T-cell (primary cell): ENCODE data around the gene PLCB4. TPM values are rescaled to one million over a fixed set of nuclear protein-coding genes. Genes with fewer than 3 reads are reported as not detected.

Experiments
- ATAC-seq, 4 experiments: fragments of 200-7000 bp in 3 of 4; fragments of 150-1000 bp in 1 of 4; cut with Tn5 transposase; replicated peaks in 1 of 4; 1 replicate in 3 of 4; 2 replicates in 1 of 4; pipeline ENCODE4 v1.10.0; 2021; ENCODE audit warnings: moderate library complexity in 3 of 4, mild to moderate bottlenecking in 2 of 4, moderate number of reproducible peaks in 1 of 4
- CTCF ChIA-PET, 2 donors: fragments of 300-600 bp; sonication (Branson Sonifier 250); formaldehyde crosslinking; loops; one replicate each; lab custom pipeline; 2022; ENCODE audit warnings: antibody characterized with exemption in 2 of 2; lab: Charles Lee
- POLR2A ChIA-PET, 2 donors: fragments of 300-600 bp; sonication (Branson Sonifier 250); formaldehyde crosslinking; loops; one replicate each; lab custom pipeline; 2022; ENCODE audit warnings: antibody characterized with exemption in 2 of 2; lab: Charles Lee
- DNase-seq, 35 experiments: peaks; one replicate each; pipeline versions ENCODE4 v3.0.0 to v3.0.0-alpha.2; 2013 to 2023
- H3K27ac ChIP-seq: one replicate; pipeline ENCODE4 v1.5.1; 2013; ENCODE audit warnings: low read length
- H3K27me3 ChIP-seq, 2 experiments: replicated peaks in 1 of 2; 1 replicate in 1 of 2; 2 replicates in 1 of 2; pipeline versions ENCODE4 v1.6.1 to v1.7.0; 2013; ENCODE audit warnings: low read length in 1 of 2, mixed read lengths in 1 of 2; ENCODE audit not compliant: control insufficient read depth in 2 of 2, insufficient read depth in 2 of 2; ENCODE audit errors: extremely low read depth in 1 of 2
- H3K36me3 ChIP-seq, 2 donors: 1 replicate in 1 of 2; 2 replicates in 1 of 2; pipeline versions ENCODE4 v1.6.1 to v1.7.0; 2013; ENCODE audit warnings: low read length in 1 of 2; ENCODE audit not compliant: control insufficient read depth in 2 of 2, insufficient read depth in 1 of 2; ENCODE audit errors: extremely low read depth in 1 of 2
- H3K4me1 ChIP-seq, 2 experiments: 1 replicate in 1 of 2; 2 replicates in 1 of 2; pipeline versions ENCODE4 v1.6.1 to v1.7.0; 2013; ENCODE audit warnings: low read length in 2 of 2, mixed read lengths in 1 of 2; ENCODE audit not compliant: insufficient read depth in 2 of 2, control insufficient read depth in 1 of 2; ENCODE audit errors: extremely low read depth in 1 of 2
- H3K4me3 ChIP-seq, 2 donors: 1 replicate in 1 of 2; 2 replicates in 1 of 2; pipeline versions ENCODE4 v1.5.1 to v1.7.0; 2013; ENCODE audit warnings: mild to moderate bottlenecking in 2 of 2, low read length in 1 of 2, moderate library complexity in 1 of 2; ENCODE audit not compliant: control insufficient read depth in 1 of 2; ENCODE audit errors: extremely low read depth in 1 of 2
- H3K9me3 ChIP-seq: 2 replicates; pipeline ENCODE4 v1.7.0; 2013
- H3K27ac Mint-ChIP-seq, 2 donors: one replicate each; pipeline ENCODE4 v1.8.0; 2020 to 2021; ENCODE audit warnings: mild to moderate bottlenecking in 2 of 2, mixed read lengths in 2 of 2
- H3K27me3 Mint-ChIP-seq, 2 donors: one replicate each; pipeline ENCODE4 v1.8.0; 2021 to 2022; ENCODE audit warnings: mixed read lengths in 2 of 2
- H3K36me3 Mint-ChIP-seq: one replicate; pipeline ENCODE4 v1.8.0; 2021; ENCODE audit warnings: mixed read lengths
- H3K4me1 Mint-ChIP-seq, 3 donors: one replicate each; pipeline ENCODE4 v1.8.0; 2020 to 2022; ENCODE audit warnings: mixed read lengths in 3 of 3, mild to moderate bottlenecking in 1 of 3
- H3K4me3 Mint-ChIP-seq, 3 donors: one replicate each; pipeline ENCODE4 v1.8.0; 2020 to 2022; ENCODE audit warnings: mild to moderate bottlenecking in 3 of 3, mixed read lengths in 3 of 3, moderate library complexity in 3 of 3
- H3K9me3 Mint-ChIP-seq, 3 donors: one replicate each; pipeline ENCODE4 v1.8.0; 2020 to 2022; ENCODE audit warnings: mixed read lengths in 3 of 3
- WGBS: methylation state at CpG from one replicate; pipeline ENCODE4 v1.1.5; 2013; ENCODE audit warnings: missing lambda C conversion rate; ENCODE audit not compliant: insufficient coverage; 5-methylcytosine and 5-hydroxymethylcytosine counted together
- total RNA-seq, 35 experiments: library from RNA in 6 of 35; stranded (reverse) in 6 of 35; fragments of 120-200 nt in 1 of 35; gene quantifications; one replicate each; pipeline versions ENCODE4 v1.2.1 to v1.2.4 and lab custom pipeline; 2013 to 2026

The PLCB4 gene
- total RNA-seq, 5 donors from 2014 or later (not counting 1 experiment from before 2014, with no cell fraction given) = 0.06 to 0.07 TPM; not detected in 3

- Mint-ChIP-seq H3K4me3 (no peak overlapping the region), H3K27ac (no peak overlapping the region), H3K4me1 (no peaks in the 10 kb centered on the region), H3K36me3 (no peaks in the 10 kb centered on the region), H3K9me3 (peaks cover 3 to 5% (median 3%) of the 10 kb centered on the region in 3 donors), H3K27me3 (no peaks in the 10 kb centered on the region)
- H3K4me3 ChIP-seq = no peak overlapping the region
- H3K9me3 ChIP-seq = no peaks in the 10 kb centered on the region
- no peaks in the 10 kb centered on the region for H3K27me3 ChIP-seq
- POLR2A ChIA-PET = no interaction called here
- no peaks in the 10 kb centered on the region for H3K4me1 ChIP-seq
- H3K27ac ChIP-seq = no peak overlapping the region
- WGBS = 69% methylated on average over 2 of the region's 3 CpGs
- no peak for DNase-seq
- CTCF ChIA-PET = no interaction called here
- no peak for ATAC-seq
- no peaks in the 10 kb centered on the region for H3K36me3 ChIP-seq
These were observed 48.7 kb downstream of the PLCB4 start for GRCh38 chr20:9117548-9117947.

- Histone ChIP-seq H3K36me3 (no peaks in the 10 kb centered on the region), H3K4me3 (no peak overlapping the region), H3K27me3 (no peaks in the 10 kb centered on the region), H3K4me1 (no peaks in the 10 kb centered on the region), H3K27ac (no peak overlapping the region), H3K9me3 (no peaks in the 10 kb centered on the region)
- Mint-ChIP-seq H3K4me1 (no peaks in the 10 kb centered on the region), H3K36me3 (no peaks in the 10 kb centered on the region), H3K9me3 (peaks cover 3 to 5% (median 3%) of the 10 kb centered on the region in 3 donors), H3K4me3 (no peak overlapping the region), H3K27me3 (no peaks in the 10 kb centered on the region), H3K27ac (no peak overlapping the region)
- ChIA-PET CTCF (interaction anchor here in 1 of 2 donors (1.2 kb wide), 1 partner anchor 27 kb away, joined by 3 read pairs; no protein-coding TSS in a partner anchor), POLR2A (no interaction called here)
- no peak for DNase-seq
- WGBS = 58% methylated on average over 4 of the region's 7 CpGs
- no peak for ATAC-seq
These were observed 50.9 kb downstream of the PLCB4 start for GRCh38 chr20:9119776-9120175.

GRCh38 chr20:9121211-9121610 is 52.3 kb downstream of the PLCB4 start:
- no peak overlapping the region for H3K27ac Mint-ChIP-seq
- Histone ChIP-seq H3K27ac (no peak overlapping the region), H3K4me1 (no peaks in the 10 kb centered on the region), H3K4me3 (no peak overlapping the region), H3K36me3 (no peaks in the 10 kb centered on the region), H3K9me3 (no peaks in the 10 kb centered on the region), H3K27me3 (no peaks in the 10 kb centered on the region)
- DNase-seq = no peak
- ChIA-PET CTCF (interaction anchor here in 1 of 2 donors (1.2 kb wide), 1 partner anchor 28 kb away, joined by 3 read pairs; no protein-coding TSS in a partner anchor), POLR2A (no interaction called here)
- WGBS = no CpG with 5 or more reads among the region's 6 CpGs
- no peak for ATAC-seq
- H3K27me3 Mint-ChIP-seq = no peaks in the 10 kb centered on the region
- no peaks in the 10 kb centered on the region for H3K4me1 Mint-ChIP-seq
- no peaks in the 10 kb centered on the region for H3K36me3 Mint-ChIP-seq
- H3K4me3 Mint-ChIP-seq = no peak overlapping the region
- H3K9me3 Mint-ChIP-seq = peaks cover 3 to 5% (median 3%) of the 10 kb centered on the region in 3 donors

GRCh38 chr20:9122571-9122970 is 53.7 kb downstream of the PLCB4 start:
- ChIA-PET CTCF (interaction anchor here in 1 of 2 donors (0.6 kb wide), 1 partner anchor 365 kb away, joined by 3 read pairs; no protein-coding TSS in a partner anchor), POLR2A (no interaction called here)
- Histone ChIP-seq H3K4me3 (no peak overlapping the region), H3K36me3 (no peaks in the 10 kb centered on the region), H3K27ac (no peak overlapping the region), H3K9me3 (no peaks in the 10 kb centered on the region), H3K4me1 (no peaks in the 10 kb centered on the region), H3K27me3 (no peaks in the 10 kb centered on the region)
- DNase-seq = no peak
- Mint-ChIP-seq H3K4me3 (no peak overlapping the region), H3K9me3 (peaks cover 1 to 3% (median 3%) of the 10 kb centered on the region in 3 donors), H3K36me3 (no peaks in the 10 kb centered on the region), H3K27ac (no peak overlapping the region), H3K4me1 (no peaks in the 10 kb centered on the region), H3K27me3 (no peaks in the 10 kb centered on the region)
- ATAC-seq = no peak
- no CpG with 5 or more reads among the region's 2 CpGs for WGBS

- Histone ChIP-seq H3K4me1 (no peaks in the 10 kb centered on the region), H3K9me3 (no peaks in the 10 kb centered on the region), H3K4me3 (no peak overlapping the region), H3K27ac (no peak overlapping the region), H3K27me3 (no peaks in the 10 kb centered on the region), H3K36me3 (no peaks in the 10 kb centered on the region)
- CTCF ChIA-PET = no interaction called here
- no peaks in the 10 kb centered on the region for H3K36me3 Mint-ChIP-seq
- H3K27me3 Mint-ChIP-seq = no peaks in the 10 kb centered on the region
- ATAC-seq (no peak), DNase-seq (no peak)
- H3K4me1 Mint-ChIP-seq = no peaks in the 10 kb centered on the region
- no peak overlapping the region for H3K4me3 Mint-ChIP-seq
- POLR2A ChIA-PET = no interaction called here
- H3K9me3 Mint-ChIP-seq = peaks cover 7 to 8% (median 7%) of the 10 kb centered on the region in 3 donors
- H3K27ac Mint-ChIP-seq = no peak overlapping the region
These were observed 57.6 kb downstream of the PLCB4 start for GRCh38 chr20:9126527-9126926.

- H3K36me3 ChIP-seq = no peaks in the 10 kb centered on the region
- no peaks in the 10 kb centered on the region for H3K9me3 ChIP-seq
- DNase-seq (no peak), ATAC-seq (no peak)
- ChIA-PET CTCF (no interaction called here), POLR2A (no interaction called here)
- no peaks in the 10 kb centered on the region for H3K27me3 ChIP-seq
- H3K27me3 Mint-ChIP-seq = no peaks in the 10 kb centered on the region
- no peak overlapping the region for H3K4me3 Mint-ChIP-seq
- no peak overlapping the region for H3K4me3 ChIP-seq
- WGBS = 92% methylated on average over 2 of the region's 3 CpGs
- no peaks in the 10 kb centered on the region for H3K4me1 ChIP-seq
- H3K9me3 Mint-ChIP-seq = peaks cover 7 to 8% (median 7%) of the 10 kb centered on the region in 3 donors
- no peak overlapping the region for H3K27ac ChIP-seq
- no peaks in the 10 kb centered on the region for H3K36me3 Mint-ChIP-seq
- H3K4me1 Mint-ChIP-seq = no peaks in the 10 kb centered on the region
- no peak overlapping the region for H3K27ac Mint-ChIP-seq
These were observed 59.7 kb downstream of the PLCB4 start for GRCh38 chr20:9128568-9128967.

- POLR2A ChIA-PET = no interaction called here
- WGBS = no CpG with 5 or more reads among the region's 3 CpGs
These were observed 60.9 kb downstream of the PLCB4 start for GRCh38 chr20:9129756-9130155.

More at GRCh38 chr20:9129756-9130155, 60.9 kb downstream of the PLCB4 start:
- Mint-ChIP-seq H3K4me1 (no peaks in the 10 kb centered on the region), H3K4me3 (no peak overlapping the region), H3K9me3 (peaks cover 7 to 13% (median 7%) of the 10 kb centered on the region in 3 donors), H3K27me3 (no peaks in the 10 kb centered on the region), H3K36me3 (no peaks in the 10 kb centered on the region), H3K27ac (no peak overlapping the region)
- no peaks in the 10 kb centered on the region for H3K9me3 ChIP-seq
- no peaks in the 10 kb centered on the region for H3K36me3 ChIP-seq
- H3K4me1 ChIP-seq = no peaks in the 10 kb centered on the region
- DNase-seq (no peak), ATAC-seq (no peak)
- no peak overlapping the region for H3K27ac ChIP-seq
- H3K4me3 ChIP-seq = no peak overlapping the region
- CTCF ChIA-PET = no interaction called here
- no peaks in the 10 kb centered on the region for H3K27me3 ChIP-seq
